Activated CD8-positive, alpha-beta T cell treated with anti-CD3 and anti-CD28 coated beads, Interleukin-2, amount 10 ng/mL, durations not matched to agents 7 days and 5 days (primary cell): ENCODE results near the gene FHOD3. TPM values are rescaled to one million over a fixed set of nuclear protein-coding genes. Genes with fewer than 3 reads are reported as not detected.

Source experiments
- ATAC-seq: fragments of 150-1000 bp; cut with Tn5 transposase; one replicate; pipeline ENCODE4 v1.10.0; 2021; ENCODE audit warnings: moderate library complexity
- CTCF ChIA-PET: fragments of 350-600 bp; sonication (Branson Sonifier 250); formaldehyde crosslinking; loops from one replicate; lab custom pipeline; 2021; ENCODE audit warnings: antibody characterized with exemption; lab: Charles Lee
- POLR2A ChIA-PET: fragments of 350-600 bp; sonication (Branson Sonifier 250); formaldehyde crosslinking; loops from one replicate; lab custom pipeline; 2021; ENCODE audit warnings: antibody characterized with exemption; lab: Charles Lee
- DNase-seq: peaks from one replicate; pipeline ENCODE4 v3.0.0-alpha.2; 2020
- H3K27ac Mint-ChIP-seq: one replicate; pipeline ENCODE4 v1.8.0; 2021; ENCODE audit warnings: mild to moderate bottlenecking, mixed read lengths
- H3K27me3 Mint-ChIP-seq: one replicate; pipeline ENCODE4 v1.8.0; 2021; ENCODE audit warnings: low read depth, mixed read lengths
- H3K36me3 Mint-ChIP-seq: one replicate; pipeline ENCODE4 v1.8.0; 2021; ENCODE audit warnings: low read depth, mixed read lengths
- H3K4me1 Mint-ChIP-seq: one replicate; pipeline ENCODE4 v1.8.0; 2021; ENCODE audit warnings: low read depth, mixed read lengths
- H3K4me3 Mint-ChIP-seq: one replicate; pipeline ENCODE4 v1.8.0; 2021; ENCODE audit warnings: mild to moderate bottlenecking, mixed read lengths
- H3K9me3 Mint-ChIP-seq: one replicate; pipeline ENCODE4 v1.8.0; 2022; ENCODE audit warnings: mixed read lengths; ENCODE audit not compliant: insufficient read depth
- total RNA-seq, 2 experiments: library from RNA; stranded (reverse); gene quantifications; one replicate each; pipeline ENCODE4 v1.2.3, GENCODE V29; 2021

Gene FHOD3
- total RNA-seq, 2 experiments from 2014 or later = not detected

- ATAC-seq = no peak
- POLR2A ChIA-PET = no interaction called here
- peaks cover 37% of the 10 kb centered on the region for H3K36me3 Mint-ChIP-seq
- DNase-seq = no peak
- H3K27ac Mint-ChIP-seq = no peak overlapping the region
- CTCF ChIA-PET = interaction anchor here (1.0 to 1.1 kb wide), 2 partner anchors 16 to 139 kb away, joined by 3 to 4 read pairs; no protein-coding TSS in a partner anchor
- no peaks in the 10 kb centered on the region for H3K9me3 Mint-ChIP-seq
- no peak overlapping the region for H3K4me3 Mint-ChIP-seq
- H3K27me3 Mint-ChIP-seq = no peaks in the 10 kb centered on the region
- H3K4me1 Mint-ChIP-seq = peaks cover 42% of the 10 kb centered on the region
Observed at GRCh38 chr18:36826556-36826955, 529.0 kb downstream of the FHOD3 start.

GRCh38 chr18:36828157-36828629, 530.7 kb downstream of the FHOD3 start:
- Mint-ChIP-seq H3K27ac (peak overlapping the region; percentile 95), H3K4me1 (peaks cover 42% of the 10 kb centered on the region), H3K4me3 (peak overlapping the region; percentile 86), H3K9me3 (no peaks in the 10 kb centered on the region), H3K36me3 (peaks cover 27% of the 10 kb centered on the region), H3K27me3 (no peaks in the 10 kb centered on the region)
- POLR2A ChIA-PET = interaction anchor here (0.6 to 1.2 kb wide), 5 partner anchors 9 to 795 kb away, joined by 3 read pairs; no protein-coding TSS in a partner anchor
- peak; percentile 42 for DNase-seq
- CTCF ChIA-PET = interaction anchor here (0.9 to 2.2 kb wide), 8 partner anchors 11 to 71 kb away, joined by 3 to 7 read pairs (median 4); no protein-coding TSS in a partner anchor
- peak; percentile 1 for ATAC-seq

- Mint-ChIP-seq H3K4me3 (peak within 1 kb of the TSS; percentile 86), H3K27ac (peak within 1 kb of the TSS; percentile 95), H3K9me3 (no peaks in the 10 kb centered on the region), H3K4me1 (peaks cover 40% of the 10 kb centered on the region), H3K27me3 (no peaks in the 10 kb centered on the region), H3K36me3 (peaks cover 24% of the 10 kb centered on the region)
- ATAC-seq (peak; percentile 93), DNase-seq (peak; percentile 91)
- CTCF ChIA-PET = interaction anchor here (0.9 to 2.2 kb wide), 15 partner anchors 11 to 514 kb away, joined by 3 to 7 read pairs (median 4); no protein-coding TSS in a partner anchor
- POLR2A ChIA-PET = interaction anchor here (0.5 to 1.2 kb wide), 7 partner anchors 9 to 795 kb away, joined by 3 read pairs; no protein-coding TSS in a partner anchor
Observed at GRCh38 chr18:36828630-36829361, 531.3 kb downstream of the FHOD3 start, which contains the start of the genes KIAA1328 and TPGS2. TSS of gene KIAA1328 (plus strand) at chr18:36829127. CDS start at chr18:36829139, 12 bp downstream. TSS of gene TPGS2 (minus strand) at chr18:36829002. CDS start at chr18:36828767, 235 bp downstream.

Other genes starting within 250 kb of the FHOD3 start
- 10 to 100 TPM; 26.8 to 28.2 TPM for gene RPRD1A, start 230.2 kb upstream of the FHOD3 start, total RNA-seq
- gene SLC39A6, start 168.4 kb upstream of the FHOD3 start, total RNA-seq = 10 to 100 TPM; 19.4 to 19.7 TPM
- 10 to 100 TPM; 57.6 to 60.1 TPM for gene ELP2, start 167.8 kb upstream of the FHOD3 start, total RNA-seq
- under 1 TPM; 0.21 to 0.47 TPM for gene MOCOS, start 110.2 kb upstream of the FHOD3 start, total RNA-seq